Sigmoid colon (tissue), 7 donors: ENCODE data around the gene SERPINB6. TPM values are rescaled to one million over a fixed set of nuclear protein-coding genes. Genes with fewer than 3 reads are reported as not detected.
A peak's percentile ranks its signal among the peaks of the same experiment; 100 is the strongest.

Source experiments
- DNase-seq: peaks from one replicate; pipeline ENCODE4 v3.0.0-alpha.2; 2019
- H3K27ac ChIP-seq, 4 donors: fragments of 200-600 bp; sonication (generic); one replicate each; pipeline ENCODE4 v1.5.1; 2016 to 2019; ENCODE audit warnings: mild to moderate bottlenecking in 1 of 4
- H3K27me3 ChIP-seq, 3 donors: fragments of 200-600 bp; sonication (generic); one replicate each; pipeline ENCODE4 v1.5.1; 2019; ENCODE audit warnings: mild to moderate bottlenecking in 1 of 3
- H3K36me3 ChIP-seq, 4 donors: fragments of 200-600 bp; sonication (generic); one replicate each; pipeline ENCODE4 v1.5.1; 2016 to 2019
- H3K4me1 ChIP-seq, 4 donors: fragments of 200-600 bp; sonication (generic); one replicate each; pipeline ENCODE4 v1.5.1; 2017 to 2019
- H3K4me3 ChIP-seq, 4 donors: fragments of 200-600 bp; sonication (generic); one replicate each; pipeline ENCODE4 v1.5.1; 2017 to 2019; ENCODE audit warnings: mild to moderate bottlenecking in 2 of 4, moderate library complexity in 1 of 4
- H3K9me3 ChIP-seq, 4 donors: fragments of 200-600 bp in 3 of 4; sonication (generic) in 3 of 4; one replicate each; pipeline versions ENCODE4 v1.5.1 to v1.6.1; 2013 to 2019
- EP300 ChIP-seq, 4 donors: sonication (generic); formaldehyde crosslinking; IDR thresholded peaks; one replicate each; pipeline ENCODE4 v1.6.1; 2017; ENCODE audit warnings: antibody characterized with exemption in 4 of 4
- POLR2A ChIP-seq, 2 donors: fragments of 450-650 bp; IDR thresholded peaks; one replicate each; pipeline ENCODE4 v1.6.1; 2016; ENCODE audit warnings: antibody characterized with exemption in 2 of 2, mild to moderate bottlenecking in 2 of 2, moderate library complexity in 2 of 2
- POLR2AphosphoS5 ChIP-seq, 4 donors: sonication (generic); formaldehyde crosslinking; IDR thresholded peaks; one replicate each; pipeline ENCODE4 v1.6.1; 2017; ENCODE audit warnings: antibody characterized with exemption in 4 of 4
- WGBS, 2 donors: extraction: QIAGEN DNeasy Blood & Tissue Kit; methylation state at CpG; one replicate each; pipeline ENCODE4 v1.1.7; 2013; 5-methylcytosine and 5-hydroxymethylcytosine counted together
- intact Hi-C: fragments of 100-400 bp; cut with DNase I; formaldehyde crosslinking; loops from one replicate; pipeline ENCODE4 v1.15.1; 2023
- polyA plus RNA-seq, 3 donors: library from polyadenylated mRNA; stranded (reverse); fragments of 200-250 nt; gene quantifications; one replicate each; pipeline ENCODE4 v1.2.3, GENCODE V29; 2013
- total RNA-seq, 4 donors: library from RNA; depleted of rRNA; stranded (reverse); fragments of >200 nt; gene quantifications; one replicate each; pipeline ENCODE4 v1.1.0, GENCODE V29; 2016
- TF ChIP-seq, protein P1 (sequence below), 4 experiments: fragments of 450-650 bp in 3 of 4; fragments of 200-600 bp in 1 of 4; IDR thresholded peaks; one replicate each; pipeline ENCODE4 v1.5.1; 2016 to 2019; ENCODE audit warnings: antibody characterized with exemption in 4 of 4, mild to moderate bottlenecking in 3 of 4, moderate library complexity in 2 of 4
- donor health status: healthy with polysubstance abuse.
- donor health status: Bipolar disorder and iron deficiency.
- donor health status: healthy.

Gene SERPINB6
- total and polyA plus RNA-seq, 7 donors, result 150 to 207 (median 178) TPM

- H3K9me3 ChIP-seq, result no peaks in the 10 kb centered on the region
- peaks cover 0 to 73% (median 45%) of the 10 kb centered on the region in 4 donors for H3K4me1 ChIP-seq
- TF ChIP-seq, protein P1, sequence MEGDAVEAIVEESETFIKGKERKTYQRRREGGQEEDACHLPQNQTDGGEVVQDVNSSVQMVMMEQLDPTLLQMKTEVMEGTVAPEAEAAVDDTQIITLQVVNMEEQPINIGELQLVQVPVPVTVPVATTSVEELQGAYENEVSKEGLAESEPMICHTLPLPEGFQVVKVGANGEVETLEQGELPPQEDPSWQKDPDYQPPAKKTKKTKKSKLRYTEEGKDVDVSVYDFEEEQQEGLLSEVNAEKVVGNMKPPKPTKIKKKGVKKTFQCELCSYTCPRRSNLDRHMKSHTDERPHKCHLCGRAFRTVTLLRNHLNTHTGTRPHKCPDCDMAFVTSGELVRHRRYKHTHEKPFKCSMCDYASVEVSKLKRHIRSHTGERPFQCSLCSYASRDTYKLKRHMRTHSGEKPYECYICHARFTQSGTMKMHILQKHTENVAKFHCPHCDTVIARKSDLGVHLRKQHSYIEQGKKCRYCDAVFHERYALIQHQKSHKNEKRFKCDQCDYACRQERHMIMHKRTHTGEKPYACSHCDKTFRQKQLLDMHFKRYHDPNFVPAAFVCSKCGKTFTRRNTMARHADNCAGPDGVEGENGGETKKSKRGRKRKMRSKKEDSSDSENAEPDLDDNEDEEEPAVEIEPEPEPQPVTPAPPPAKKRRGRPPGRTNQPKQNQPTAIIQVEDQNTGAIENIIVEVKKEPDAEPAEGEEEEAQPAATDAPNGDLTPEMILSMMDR (IDR thresholded peaks at IDR 0.05), result no peak
- no peak for TF ChIP-seq POLR2A (IDR thresholded peaks at IDR 0.05)
- WGBS, 2 donors, result 94 to 96% methylated on average over 17 of the region's 17 CpGs
- H3K27me3 ChIP-seq, result no peaks in the 10 kb centered on the region
- intact Hi-C loops, result no loop called here
- H3K4me3 ChIP-seq, result no peak overlapping the region
- DNase-seq, result no peak
- H3K27ac ChIP-seq, result no peak overlapping the region
- H3K36me3 ChIP-seq, result no peaks in the 10 kb centered on the region
These were observed 6.4 kb downstream of the SERPINB6 start for GRCh38 chr6:2964793-2965505.

DNA sequence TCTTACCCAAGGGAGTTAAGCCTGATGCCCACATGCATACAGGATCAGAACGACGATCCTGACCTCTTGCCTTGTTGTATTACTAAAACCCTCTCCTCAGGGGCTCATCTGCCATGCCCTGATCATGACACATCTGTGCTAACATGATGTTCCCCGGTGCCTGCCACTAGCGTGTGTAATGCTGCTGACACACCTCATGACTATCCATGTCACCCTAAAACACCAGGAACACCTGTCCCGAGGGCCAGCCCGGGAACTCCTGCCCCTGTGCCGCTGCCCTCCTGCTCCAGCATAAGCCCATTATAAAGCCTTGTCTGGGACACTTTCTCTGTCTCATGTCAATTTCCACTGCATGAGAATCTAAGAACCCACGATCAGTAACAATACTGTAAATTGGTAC lies 7.6 kb downstream of the SERPINB6 start:
- intact Hi-C loops, result no loop called here
- H3K9me3 ChIP-seq, result no peaks in the 10 kb centered on the region
- H3K36me3 ChIP-seq, result peaks cover 0 to 3% (median 0%) of the 10 kb centered on the region in 4 donors
- H3K27ac ChIP-seq, result no peak overlapping the region
- no peak overlapping the region for H3K4me3 ChIP-seq
- TF ChIP-seq POLR2A (IDR thresholded peaks at IDR 0.05) (no peak), EP300 (IDR thresholded peaks at IDR 0.05) (no peak), POLR2AphosphoS5 (IDR thresholded peaks at IDR 0.05) (no peak)
- TF ChIP-seq, protein P1 (IDR thresholded peaks at IDR 0.05), result no peak
- 88 to 95% methylated on average over 8 of the region's 8 CpGs for whole genome bisulfite sequencing, 2 donors
- H3K27me3 ChIP-seq, result no peaks in the 10 kb centered on the region
- peaks cover 0 to 64% (median 41%) of the 10 kb centered on the region in 4 donors for H3K4me1 ChIP-seq
- no peak for DNase-seq

DNA sequence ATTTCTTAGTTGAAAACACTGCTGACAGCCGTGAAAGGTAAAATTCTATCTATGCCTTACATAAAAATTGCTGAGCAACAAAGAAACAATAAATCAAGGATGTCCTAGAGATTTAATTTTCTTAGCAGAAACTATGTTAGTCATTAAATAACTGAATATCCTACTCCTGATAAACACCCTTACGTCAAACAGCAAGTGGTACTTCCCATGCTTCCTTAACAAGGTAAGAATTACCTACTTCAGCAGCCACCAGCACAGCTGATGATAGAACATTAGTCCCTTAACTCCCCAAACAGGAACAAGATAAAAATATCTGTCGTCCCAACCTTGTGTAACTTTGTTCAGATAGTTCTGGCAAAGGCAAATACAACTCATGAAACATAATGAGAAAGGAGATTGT lies 8.7 kb downstream of the SERPINB6 start:
- Histone ChIP-seq H3K27me3 (no peaks in the 10 kb centered on the region), H3K4me1 (peaks cover 0 to 68% (median 46%) of the 10 kb centered on the region in 4 donors), H3K4me3 (no peak overlapping the region), H3K9me3 (no peaks in the 10 kb centered on the region), H3K36me3 (peaks cover 0 to 7% (median 0%) of the 10 kb centered on the region in 4 donors), H3K27ac (peak overlapping the region in 3 of 4 donors; percentile 57 to 64 (median 60))
- intact Hi-C loops, result no loop called here
- no peak for DNase-seq
- 36 to 63% methylated on average over 3 of the region's 3 CpGs for WGBS, 2 donors
- TF ChIP-seq EP300 (IDR thresholded peaks at IDR 0.05) (no peak), POLR2AphosphoS5 (IDR thresholded peaks at IDR 0.05) (no peak), POLR2A (IDR thresholded peaks at IDR 0.05) (no peak)
- TF ChIP-seq, protein P1 (IDR thresholded peaks at IDR 0.05), result no peak

- H3K27ac ChIP-seq, result peak overlapping the region in 3 of 4 donors; percentile 57 to 64 (median 60)
- H3K36me3 ChIP-seq, result peaks cover 0 to 7% (median 0%) of the 10 kb centered on the region in 4 donors
- intact Hi-C loops, result no loop called here
These were observed 9.4 kb downstream of the SERPINB6 start for GRCh38 chr6:2962004-2962403.

More at GRCh38 chr6:2962004-2962403, 9.4 kb downstream of the SERPINB6 start:
- WGBS, 2 donors, result 25 to 60% methylated on average over 9 of the region's 9 CpGs
- Histone ChIP-seq H3K4me3 (no peak overlapping the region), H3K9me3 (no peaks in the 10 kb centered on the region), H3K27me3 (no peaks in the 10 kb centered on the region), H3K4me1 (peaks cover 0 to 70% (median 51%) of the 10 kb centered on the region in 4 donors)
- TF ChIP-seq EP300 (IDR thresholded peaks at IDR 0.05) (no peak), POLR2A (IDR thresholded peaks at IDR 0.05) (no peak), POLR2AphosphoS5 (IDR thresholded peaks at IDR 0.05) (no peak)
- TF ChIP-seq, protein P1 (IDR thresholded peaks at IDR 0.05), result no peak
- no peak for DNase-seq
